GM11168 (cell line): ENCODE measurements around the gene KRT79.
"Not testable (repeated sequence)": the region's sequence is repeated elsewhere in the genome, so short reads cannot be mapped to it uniquely, and the experiment has no call there.

Experiments used
- in situ Hi-C: fragments of 300-500 bp; cut with MboI; formaldehyde crosslinking; loops from one replicate; pipeline ENCODE4 v1.12.0; 2022; ENCODE audit warnings: low sequenced_read_pairs; ENCODE audit not compliant: unreplicated experiment

KRT79 gene

DNA sequence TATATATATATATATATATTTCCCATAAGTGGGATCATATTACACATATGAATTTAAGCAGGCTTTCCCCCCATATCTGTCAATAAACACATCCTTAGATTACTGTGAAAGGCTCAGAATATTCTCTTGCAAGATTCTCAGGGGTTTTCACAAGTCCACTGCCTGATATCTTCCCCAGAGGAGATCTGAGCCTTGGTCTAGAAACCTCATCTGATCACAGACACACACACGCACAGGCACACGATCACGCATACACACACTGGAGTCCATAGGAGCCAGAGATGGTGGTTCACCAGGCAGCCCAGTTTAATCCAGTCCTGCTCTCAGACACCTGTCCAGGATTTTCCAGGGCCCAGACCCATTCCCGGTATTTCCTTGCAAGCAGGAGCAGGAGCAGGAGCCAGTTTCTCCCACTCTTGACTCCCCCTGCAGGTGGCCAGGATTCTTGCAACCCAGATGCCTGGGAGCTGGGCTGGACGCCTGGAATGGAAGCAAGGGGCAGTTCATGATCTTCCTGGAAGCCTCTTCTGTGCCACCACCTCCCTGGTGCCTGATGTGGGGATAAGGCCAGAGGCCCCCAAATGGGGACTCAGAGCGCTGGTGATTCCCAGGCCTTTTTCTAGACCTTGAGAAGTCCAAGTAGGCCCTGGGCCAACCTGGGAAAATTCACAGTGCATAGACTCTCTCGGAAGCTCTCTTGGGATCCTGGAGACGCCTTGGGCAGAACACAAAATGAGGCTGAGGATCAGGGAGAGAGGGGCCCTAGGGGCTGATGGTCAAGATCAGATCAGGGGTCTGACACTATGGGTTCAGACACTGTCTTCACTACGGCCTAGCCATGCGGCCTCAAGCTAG is 31.2 kb upstream of the KRT79 start:
- in situ Hi-C loops: loop anchor here (10.0 kb wide), 1 partner anchor 501 kb away; the partner anchor contains the start of gene KRT85

- in situ Hi-C loops: loop anchor here (10.0 kb wide), 1 partner anchor 497 kb away; the partner anchor contains the start of gene KRT85
Measured at GRCh38 chr12:52862023-52862422, 27.9 kb upstream of the KRT79 start.

GRCh38 chr12:52861511-52861910 is 27.4 kb upstream of the KRT79 start:
- in situ Hi-C loops: loop anchor here (10.0 kb wide), 1 partner anchor 497 kb away; the partner anchor contains the start of gene KRT85

GRCh38 chr12:52860102-52860823 is 26.2 kb upstream of the KRT79 start:
- in situ Hi-C loops: loop anchor here (10.0 kb wide), 1 partner anchor 495 kb away; the partner anchor contains the start of gene KRT85

- in situ Hi-C loops: no loop called here
Measured at GRCh38 chr12:52857500-52857899, 23.4 kb upstream of the KRT79 start.

DNA sequence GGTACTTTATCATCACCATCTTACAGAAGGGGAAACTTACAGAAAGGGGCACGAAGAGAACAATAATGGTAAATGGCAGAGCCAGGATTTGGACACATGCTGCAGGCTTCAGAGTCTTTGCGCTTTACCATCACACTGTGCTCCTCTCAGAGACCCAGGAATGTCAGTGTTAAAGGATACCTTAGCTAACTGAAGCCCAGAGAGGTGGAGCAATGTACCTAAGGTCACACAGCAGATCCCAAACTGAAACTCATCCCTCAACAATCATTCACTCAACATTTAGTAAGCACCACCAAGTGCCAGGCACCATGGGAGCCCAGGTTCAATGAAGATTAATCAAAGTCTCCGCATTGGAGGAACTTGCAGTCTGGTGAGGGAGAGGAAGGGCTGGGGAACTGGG is 22.7 kb upstream of the KRT79 start:
- in situ Hi-C loops: no loop called here

DNA sequence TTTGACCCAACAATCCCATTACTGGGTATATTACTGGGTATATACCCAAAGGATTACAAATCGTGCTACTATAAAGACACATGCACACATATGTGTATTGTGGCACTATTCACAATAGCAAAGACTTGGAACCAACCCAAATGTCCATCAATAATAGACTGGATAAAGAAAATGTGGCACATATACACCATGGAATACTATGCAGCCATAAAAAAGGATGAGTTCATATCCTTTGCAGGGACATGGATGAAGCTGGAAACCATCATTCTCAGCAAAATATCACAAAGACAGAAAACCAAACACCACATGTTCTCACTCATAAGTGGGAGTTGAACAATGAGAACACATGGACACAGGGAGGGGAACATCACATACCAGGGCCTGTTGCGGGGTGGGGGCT is 22.0 kb upstream of the KRT79 start:
- in situ Hi-C loops: not testable (repeated sequence)

DNA sequence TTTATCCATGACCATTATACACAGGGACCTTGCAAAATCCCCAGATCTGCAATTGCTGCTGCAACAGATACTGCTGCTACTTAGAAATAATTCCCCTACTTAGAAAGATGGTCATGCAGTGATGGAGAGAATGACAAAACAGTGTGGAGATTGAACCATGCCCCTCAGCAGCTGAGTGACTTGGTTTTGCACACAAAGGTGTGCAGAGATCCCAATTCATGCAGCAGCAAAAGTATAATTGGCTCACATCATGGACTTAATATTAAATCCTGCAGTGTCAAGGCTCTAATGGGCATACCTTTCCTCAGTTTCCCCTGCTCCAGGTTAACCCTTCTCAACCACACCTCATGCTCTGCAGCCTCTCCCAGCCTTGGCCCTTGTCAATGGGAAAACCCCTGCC is 17.7 kb upstream of the KRT79 start:
- in situ Hi-C loops: no loop called here

- in situ Hi-C loops: no loop called here
Measured at GRCh38 chr12:52850681-52851080, 16.6 kb upstream of the KRT79 start.

- in situ Hi-C loops: no loop called here
Measured at GRCh38 chr12:52849511-52849910, 15.4 kb upstream of the KRT79 start.

DNA sequence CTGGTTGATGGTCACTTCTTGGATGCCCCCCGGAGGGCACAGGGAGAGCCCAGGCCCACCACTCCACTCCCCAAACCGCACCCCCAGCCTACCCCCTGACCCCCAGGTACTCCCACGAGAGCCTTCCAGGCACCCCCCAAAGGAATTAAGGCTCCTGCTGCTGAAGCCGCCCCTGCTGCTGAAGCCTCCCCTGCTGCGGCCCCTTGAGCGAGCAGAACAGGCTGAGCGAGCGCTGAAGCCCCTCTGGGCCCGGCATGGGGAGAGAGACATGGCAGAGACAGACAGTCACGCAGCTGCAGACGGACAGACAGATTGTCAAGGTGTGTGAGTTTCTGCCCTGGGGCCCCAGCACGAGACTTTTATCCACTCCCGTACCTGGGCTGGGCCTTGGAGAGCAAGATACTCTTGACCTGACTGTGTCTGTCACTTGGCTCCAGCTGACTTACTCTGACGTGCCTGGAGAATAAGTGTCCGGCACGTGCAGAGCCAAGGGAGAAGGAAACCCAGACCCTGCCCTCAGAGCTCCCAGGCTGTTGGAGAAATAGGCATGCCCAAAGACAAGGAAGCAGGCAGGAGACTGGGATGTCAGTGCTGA is 14.6 kb upstream of the KRT79 start, which contains the start of gene KRT78:
KRT78 (minus strand) TSS at position 334 of the 595 bp plus-strand sequence; CDS start at position 270, 64 bp downstream.
- in situ Hi-C loops: no loop called here

GRCh38 chr12:52847335-52848102 is 13.4 kb upstream of the KRT79 start:
- in situ Hi-C loops: no loop called here

DNA sequence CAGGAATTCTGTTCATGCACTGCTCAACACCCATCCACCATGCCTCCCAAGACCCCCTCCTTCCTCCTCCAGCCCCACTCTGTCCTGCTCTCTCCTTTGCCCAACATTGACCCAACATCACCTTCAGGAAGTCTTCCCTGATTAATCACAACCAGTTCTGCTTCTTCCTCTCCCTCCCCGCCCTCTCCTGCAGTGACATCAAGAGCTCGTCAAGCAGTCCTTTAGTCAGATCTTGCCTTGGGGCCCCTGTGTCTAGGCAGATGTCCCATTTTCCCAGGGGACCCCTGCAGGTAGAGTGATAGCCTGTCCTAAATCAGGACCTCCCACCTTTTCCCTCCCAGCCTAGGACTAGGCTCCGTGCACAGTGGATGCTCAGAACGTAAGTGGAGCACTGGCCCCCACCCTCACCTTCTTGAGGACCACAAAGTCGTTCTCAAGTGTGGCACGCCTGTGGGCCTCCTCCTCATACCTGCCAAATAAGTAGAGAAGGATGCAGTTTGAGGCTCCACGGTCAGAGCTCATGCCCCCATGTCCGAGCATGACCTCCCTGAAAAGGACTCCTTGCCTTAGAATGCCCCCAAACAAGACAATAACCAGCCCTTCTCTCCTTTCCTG is 12.4 kb upstream of the KRT79 start:
- in situ Hi-C loops: no loop called here

DNA sequence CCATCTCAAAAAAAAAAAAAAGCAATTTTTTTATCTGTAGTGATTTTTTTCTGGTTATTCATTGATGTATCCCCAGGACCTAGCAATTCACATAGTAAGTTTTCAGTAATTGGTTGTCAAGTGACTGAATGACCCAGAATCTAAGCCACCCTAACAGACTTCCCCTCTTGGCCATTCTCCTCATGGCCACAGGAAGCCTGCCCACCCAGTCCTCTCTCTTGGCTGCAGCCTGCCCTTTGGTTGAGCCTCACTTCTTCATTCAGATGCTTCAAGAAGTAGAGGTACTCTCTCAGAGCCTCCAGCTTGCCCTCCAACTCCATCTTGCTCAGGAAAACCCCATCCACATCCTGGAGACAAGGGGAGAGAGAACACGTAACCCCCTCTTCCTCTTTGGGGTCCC is 11.8 kb upstream of the KRT79 start:
- in situ Hi-C loops: no loop called here

GRCh38 chr12:52844386-52844785 is 10.3 kb upstream of the KRT79 start:
- in situ Hi-C loops: no loop called here

DNA sequence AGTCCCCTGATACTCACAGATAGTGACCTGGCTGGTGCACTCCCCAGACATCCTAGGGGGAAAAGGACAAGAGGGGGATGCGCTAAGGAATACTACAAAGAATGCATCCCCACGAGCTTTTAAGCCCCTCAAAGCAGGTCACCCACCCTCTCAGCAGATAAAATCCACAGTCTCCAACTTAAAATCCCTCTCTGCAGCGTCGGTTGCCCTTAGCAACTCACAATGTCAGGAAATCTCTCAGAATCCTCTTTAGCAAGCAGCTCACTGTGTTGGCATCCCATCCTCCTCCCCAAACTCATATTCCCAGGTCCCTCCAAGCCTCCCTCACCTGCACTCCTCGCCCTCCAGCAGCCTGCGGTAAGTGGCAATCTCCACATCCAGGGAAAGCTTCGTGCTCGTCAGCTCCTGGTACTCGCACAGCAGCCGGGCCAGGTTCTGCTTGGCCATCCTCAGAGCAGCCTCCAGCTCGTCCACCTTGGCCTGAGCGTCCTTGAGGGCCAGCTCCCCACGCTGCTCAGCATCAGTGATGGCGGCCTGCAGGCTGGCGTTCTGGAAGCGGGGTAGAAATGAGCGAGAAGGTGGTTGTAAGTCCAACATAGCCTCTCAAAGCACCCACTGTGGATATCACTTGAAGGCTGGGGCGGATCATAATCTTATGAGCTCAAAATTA is 5.5 kb upstream of the KRT79 start:
- in situ Hi-C loops: no loop called here

DNA sequence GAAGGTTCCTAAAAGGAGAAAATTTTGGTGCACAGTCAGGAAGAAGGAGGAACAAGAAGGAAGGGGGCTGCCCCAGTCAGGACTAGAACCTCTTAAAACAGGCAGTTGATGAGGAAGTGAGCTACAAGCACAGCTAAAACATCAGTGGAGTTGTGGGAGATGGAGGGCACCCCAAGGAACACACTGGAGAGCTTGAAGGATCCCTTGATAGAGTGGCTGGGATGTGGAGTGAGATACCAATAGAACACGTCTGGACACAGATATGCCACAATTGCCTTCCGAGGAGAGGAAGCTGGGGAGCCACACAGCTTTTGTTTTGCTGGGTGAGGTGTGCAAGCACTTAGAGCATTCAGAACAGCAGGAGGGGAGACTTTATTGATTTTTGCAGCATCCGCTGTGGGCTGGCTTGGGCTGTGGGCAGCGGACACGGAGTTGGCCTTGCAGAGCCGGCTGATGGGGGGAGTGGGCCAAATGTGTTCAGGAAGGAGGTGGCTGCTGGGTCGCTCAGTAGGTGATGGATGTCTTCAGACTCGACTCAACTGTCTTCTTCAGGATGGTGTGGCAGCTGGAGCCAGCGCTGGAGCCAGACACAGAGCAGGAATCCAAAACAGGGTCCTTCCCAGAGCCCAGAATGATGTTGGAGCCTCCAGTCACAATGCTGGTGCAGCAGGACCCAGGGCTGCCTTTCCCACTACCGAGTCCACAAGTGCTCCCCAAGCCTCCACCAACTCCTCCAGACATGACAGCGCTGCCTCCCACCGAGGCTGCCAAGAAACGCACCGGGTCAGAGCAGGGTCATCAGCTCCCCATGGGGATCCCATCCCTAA is 4.7 kb upstream of the KRT79 start:
- in situ Hi-C loops: no loop called here
